ENCODE measurements around the gene OGFOD3. TPM values are rescaled to one million over a fixed set of nuclear protein-coding genes. Genes with fewer than 3 reads are reported as not detected.

OGFOD3 gene
- total and polyA plus RNA-seq, 2 donors (not counting 3 experiments of a cell fraction or from before 2014, with no cell fraction given): 31.7 to 34.8 TPM

DNA sequence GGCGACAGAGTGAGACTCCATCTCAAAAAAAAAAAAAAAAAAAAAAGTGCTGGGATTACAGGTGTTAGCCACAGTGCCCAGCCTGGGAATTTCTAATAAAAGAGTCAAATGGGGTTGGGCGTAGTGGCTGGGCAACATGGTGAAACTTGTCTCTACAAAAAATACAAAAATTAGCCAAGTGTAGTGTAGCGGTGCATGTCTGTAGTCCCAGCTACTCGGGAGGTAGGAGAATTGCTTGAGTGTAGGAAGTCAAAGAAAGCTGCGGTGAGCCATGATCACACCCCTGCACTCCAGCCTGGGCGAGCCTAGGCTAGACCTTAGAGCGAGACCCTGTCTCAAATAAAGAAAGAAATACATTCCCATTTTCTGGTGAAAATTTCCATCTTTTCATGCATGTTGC is 49.2 kb downstream of the OGFOD3 start:
- Histone ChIP-seq H3K4me2 (ENCODE audit: insufficient read depth, low read length) (no peak overlapping the region), H2AFZ (ENCODE audit: low read depth, low read length) (no peak overlapping the region), H3K27ac (ENCODE audit: insufficient read depth, low read depth, low read length) (no peak overlapping the region), H3K79me2 (ENCODE audit: control insufficient read depth, insufficient read depth, low read length) (no peaks in the 10 kb centered on the region), H3K27me3 (ENCODE audit: control insufficient read depth in 2 of 2, insufficient read depth in 2 of 2, low read length in 2 of 2) (peaks cover 29% of the 10 kb centered on the region in 2 experiments), H3K36me3 (ENCODE audit: control insufficient read depth in 2 of 2, extremely low read depth in 1 of 2, insufficient read depth in 2 of 2, low read length in 2 of 2) (no peaks in the 10 kb centered on the region), H3K9me3 (replicated peaks; ENCODE audit: control insufficient read depth, insufficient read depth, low read length) (no peaks in the 10 kb centered on the region), H3K4me1 (ENCODE audit: control insufficient read depth, extremely low read depth, insufficient read depth, low read length) (no peaks in the 10 kb centered on the region), H4K20me1 (replicated peaks; ENCODE audit: control insufficient read depth, extremely low read depth, insufficient read depth, low read length) (no peaks in the 10 kb centered on the region), H3K9me1 (replicated peaks; ENCODE audit: control insufficient read depth, extremely low read depth, insufficient read depth, low read length) (no peaks in the 10 kb centered on the region), H3K9ac (replicated peaks; ENCODE audit: extremely low read depth, insufficient read depth, low read length) (no peak overlapping the region), H3K4me3 (replicated peaks in 1 of 3; ENCODE audit: insufficient read depth in 1 of 3, low read depth in 1 of 3, low read length in 3 of 3) (no peak overlapping the region)
- DNase-seq (ENCODE audit: low read depth, low spot score) (no peak), FAIRE-seq (no peak)
- dilution Hi-C loops (cut with MboI; ENCODE audit: extremely low pct_ligation_motif_present, low sequenced_read_pairs): no loop called here
- CTCF ChIA-PET: interaction anchor here (1.6 kb wide), 1 partner anchor 185 kb away, joined by 4 read pairs; no protein-coding TSS in a partner anchor
- POLR2A ChIA-PET: no interaction called here
- no TSS peak for BruUV-seq (replicated peaks)
- TF ChIP-seq JUN (IDR thresholded peaks at IDR 0.05; ENCODE audit: borderline replicate concordance, insufficient read depth, insufficient read length, low read depth) (no peak), CTCF (IDR thresholded peaks at IDR 0.05; ENCODE audit: extremely low read depth in 1 of 2, insufficient read depth in 1 of 2, low read depth in 1 of 2, low read length in 2 of 2) (no peak), FOS (IDR thresholded peaks at IDR 0.05; ENCODE audit: borderline replicate concordance, insufficient read depth, low read length) (no peak), GATA2 (IDR thresholded peaks at IDR 0.05; ENCODE audit: insufficient read depth, insufficient read length, low read depth, low read length) (no peak), POLR2A (IDR thresholded peaks at IDR 0.05; ENCODE audit: low read depth, low read length) (no peak), MYC (IDR thresholded peaks at IDR 0.05; ENCODE audit: low read depth, low read length) (no peak), POLR2AphosphoS5 (IDR thresholded peaks at IDR 0.05; ENCODE audit: insufficient read depth, low read depth, low read length) (no peak), EZH2 (IDR thresholded peaks at IDR 0.05; ENCODE audit: borderline replicate concordance, low read depth, low read length, severe bottlenecking) (no peak)
- TF ChIP-seq, protein P1, sequence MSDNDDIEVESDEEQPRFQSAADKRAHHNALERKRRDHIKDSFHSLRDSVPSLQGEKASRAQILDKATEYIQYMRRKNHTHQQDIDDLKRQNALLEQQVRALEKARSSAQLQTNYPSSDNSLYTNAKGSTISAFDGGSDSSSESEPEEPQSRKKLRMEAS (IDR thresholded peaks at IDR 0.05; ENCODE audit: insufficient read depth, insufficient read length): no peak
- intact Hi-C loops (cut with micrococcal nuclease): no loop called here

Measured in endothelial cell of umbilical vein (primary cell).